Glomerular endothelial cell (primary cell): ENCODE data around the gene BAIAP2L2. TPM values are rescaled to one million over a fixed set of nuclear protein-coding genes. Genes with fewer than 3 reads are reported as not detected.
A peak's percentile ranks its signal among the peaks of the same experiment; 100 is the strongest.

Experiments used
- DNase-seq: peaks from one replicate; pipeline ENCODE4 v3.0.0-alpha.2; 2011; ENCODE audit warnings: low read depth, low spot score; ENCODE audit errors: extremely low read depth
- total RNA-seq: library from RNA; depleted of rRNA; stranded (reverse); fragments of >200 nt; gene quantifications from 2 replicates; pipeline ENCODE4 v1.2.3, GENCODE V29; 2015

Gene BAIAP2L2
- total RNA-seq, 1 donor from 2014 or later = 0.93 TPM

DNA sequence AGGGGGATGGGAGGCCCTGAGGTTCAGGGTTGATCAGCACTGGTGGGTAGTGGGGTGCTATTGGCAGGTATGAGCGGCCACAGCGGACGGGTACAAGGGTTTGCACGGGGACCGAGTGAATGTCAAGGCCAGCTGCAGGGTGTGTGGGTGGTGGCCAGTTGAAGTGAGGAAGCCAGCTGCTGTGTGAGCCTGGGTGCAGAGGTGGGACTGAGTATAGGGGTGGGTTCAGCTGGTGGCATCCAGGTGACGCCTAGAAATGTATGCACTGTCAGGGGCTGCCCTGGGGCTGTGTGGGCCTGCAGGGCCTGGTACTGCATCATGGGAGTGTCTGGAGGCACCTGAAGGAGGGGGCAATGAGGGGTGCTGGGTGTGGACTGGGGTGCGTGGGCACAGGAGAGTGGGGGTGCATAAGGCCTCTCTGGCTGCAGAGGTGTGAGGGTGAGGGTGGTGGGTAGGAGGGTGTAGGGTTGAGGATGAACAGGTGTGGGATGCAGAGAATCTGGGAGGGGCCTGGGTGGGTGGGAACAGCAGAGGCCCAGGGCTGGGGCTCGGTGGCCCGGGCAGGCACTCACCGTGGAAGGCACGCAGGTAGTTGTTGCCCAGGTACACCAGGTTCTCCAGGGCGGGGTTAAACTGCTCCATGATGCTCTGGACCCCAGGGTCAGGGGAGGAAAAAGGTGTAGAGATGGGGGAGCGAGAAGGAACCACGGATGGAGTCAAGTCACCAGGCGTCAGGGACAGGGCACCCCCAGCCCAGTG, 1.7 kb downstream of the BAIAP2L2 start:
- no peak for DNase-seq

GRCh38 chr22:38107692-38108515, 2.6 kb downstream of the BAIAP2L2 start:
- DNase-seq = no peak

DNA sequence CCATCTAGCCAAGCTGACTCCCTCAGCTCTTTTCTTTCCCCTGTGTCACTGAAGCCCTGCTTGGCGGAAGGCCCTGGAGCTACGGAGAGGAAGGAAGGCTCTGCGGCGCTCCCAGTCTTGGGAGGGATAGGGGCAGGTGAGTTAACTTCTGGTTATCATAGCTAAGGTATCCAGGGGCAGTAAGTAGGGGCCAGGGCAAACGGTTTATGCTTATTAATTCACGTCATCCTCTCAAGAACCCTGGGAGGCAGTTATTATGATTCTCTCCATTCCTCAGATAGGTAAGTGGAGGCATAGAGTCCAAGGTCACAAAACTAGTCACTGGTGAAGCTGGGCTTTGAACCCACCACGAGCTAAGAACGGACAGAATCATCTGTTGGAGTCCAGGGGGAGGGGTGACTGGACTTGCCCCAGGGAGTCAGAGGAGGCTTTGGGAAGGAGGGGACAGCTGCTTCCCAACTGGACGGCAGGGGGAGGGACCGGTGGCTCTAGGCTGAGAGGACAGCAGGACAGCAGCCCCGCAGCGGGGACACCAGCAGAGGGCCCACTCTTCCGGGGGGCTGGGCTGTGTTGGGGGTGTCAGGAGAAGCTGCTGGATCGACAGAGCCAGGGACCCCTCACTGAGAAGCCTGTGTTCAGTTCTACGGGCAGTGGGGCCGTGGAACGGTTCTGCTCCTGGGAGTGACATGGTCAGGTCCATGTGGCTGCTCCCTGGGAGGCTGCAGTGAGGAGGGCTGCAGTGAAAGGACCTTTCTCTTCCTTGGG, 3.5 kb downstream of the BAIAP2L2 start:
- DNase-seq = no peak

DNA sequence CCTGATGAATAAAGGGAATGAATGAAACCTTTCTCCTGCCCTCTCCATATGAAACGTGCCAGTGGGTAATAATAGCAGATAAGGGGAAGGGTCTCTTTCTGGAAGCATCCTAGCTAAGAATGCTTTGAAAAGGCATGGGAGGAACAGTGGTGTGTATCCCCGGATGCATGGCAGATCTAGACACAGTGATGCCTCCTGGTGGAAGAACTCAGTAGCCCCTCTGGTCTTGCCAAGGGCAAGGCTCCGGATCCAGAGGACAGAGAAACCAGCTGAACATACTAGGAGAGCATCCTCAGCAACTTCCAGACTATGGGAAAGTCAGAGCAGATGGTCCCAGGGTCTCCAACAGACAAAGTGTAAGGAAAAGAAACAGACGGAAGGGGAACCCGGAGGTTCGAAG, 6.4 kb downstream of the BAIAP2L2 start:
- DNase-seq = no peak

DNA sequence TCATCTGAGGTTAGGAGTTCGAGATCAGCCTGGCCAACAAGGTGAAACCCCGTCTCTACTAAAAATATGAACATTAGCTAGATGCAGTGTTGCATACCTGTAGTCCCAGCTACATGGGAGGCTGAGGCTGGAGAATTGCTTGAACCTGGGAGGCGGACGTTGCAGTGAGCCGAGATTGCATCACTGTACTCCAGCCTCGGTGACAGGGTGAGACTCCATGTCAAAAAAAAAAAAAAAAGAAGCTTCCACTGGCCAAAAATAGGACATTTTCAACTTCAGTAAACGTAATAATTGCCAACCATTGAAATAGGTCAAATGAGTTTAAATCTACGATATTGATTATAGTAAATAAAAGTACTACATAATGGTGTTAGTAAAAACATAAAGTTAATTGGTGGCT, 6.8 kb downstream of the BAIAP2L2 start:
- no peak for DNase-seq

- peak; percentile 37 for DNase-seq
Measured at GRCh38 chr22:38098410-38099249, 11.9 kb downstream of the BAIAP2L2 start.

GRCh38 chr22:38097557-38098409, 12.7 kb downstream of the BAIAP2L2 start:
- DNase-seq = no peak

DNA sequence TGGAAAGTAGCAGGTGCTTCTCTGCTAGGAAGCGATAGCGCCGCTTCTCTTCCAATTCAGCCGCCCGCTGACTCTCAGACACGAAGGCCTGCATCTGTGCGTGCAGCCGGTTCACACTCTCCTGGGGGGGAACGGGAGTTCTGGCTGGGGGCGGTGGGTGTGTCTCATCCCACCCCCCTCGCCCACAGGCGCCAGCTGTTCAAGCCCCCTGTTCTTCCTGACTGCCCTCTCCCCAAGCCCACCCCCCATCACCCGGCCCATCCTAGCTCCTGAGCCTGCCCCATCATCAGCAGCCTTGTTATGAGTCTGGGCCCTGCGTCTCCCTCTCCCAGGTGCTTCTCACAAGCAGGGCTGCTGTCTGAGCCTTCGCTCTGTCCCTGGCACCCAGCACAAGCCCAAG, 13.4 kb downstream of the BAIAP2L2 start:
- DNase-seq = no peak

GRCh38 chr22:38089474-38089851, 21.0 kb downstream of the BAIAP2L2 start:
- DNase-seq = no peak

GRCh38 chr22:38088629-38089473, 21.6 kb downstream of the BAIAP2L2 start:
- DNase-seq = no peak

- no peak for DNase-seq
Measured at GRCh38 chr22:38087855-38088254, 22.6 kb downstream of the BAIAP2L2 start.

GRCh38 chr22:38086942-38087341, 23.5 kb downstream of the BAIAP2L2 start:
- DNase-seq = no peak

- no peak for DNase-seq
Measured at GRCh38 chr22:38086001-38086845, 24.3 kb downstream of the BAIAP2L2 start.

DNA sequence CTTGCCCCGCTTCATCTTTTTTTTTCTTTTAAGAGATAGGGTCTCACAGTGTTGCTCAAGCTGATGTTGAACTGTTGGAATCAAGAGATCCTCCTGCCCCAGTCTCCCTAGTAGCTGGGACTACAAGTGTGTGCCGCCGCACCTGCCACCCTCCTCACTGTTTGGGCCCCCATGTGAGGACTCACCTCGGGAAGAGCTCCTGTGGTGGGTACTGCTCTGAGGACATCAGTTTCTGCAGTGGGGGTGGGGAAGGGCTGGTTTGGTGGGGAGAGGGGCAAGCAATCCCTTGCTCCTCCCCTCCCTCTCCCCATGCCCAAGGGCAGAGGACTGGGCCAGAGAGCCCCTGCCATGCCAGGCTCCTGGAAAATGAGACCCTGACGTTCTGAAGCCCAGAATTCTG, 25.0 kb downstream of the BAIAP2L2 start:
- no peak for DNase-seq

DNA sequence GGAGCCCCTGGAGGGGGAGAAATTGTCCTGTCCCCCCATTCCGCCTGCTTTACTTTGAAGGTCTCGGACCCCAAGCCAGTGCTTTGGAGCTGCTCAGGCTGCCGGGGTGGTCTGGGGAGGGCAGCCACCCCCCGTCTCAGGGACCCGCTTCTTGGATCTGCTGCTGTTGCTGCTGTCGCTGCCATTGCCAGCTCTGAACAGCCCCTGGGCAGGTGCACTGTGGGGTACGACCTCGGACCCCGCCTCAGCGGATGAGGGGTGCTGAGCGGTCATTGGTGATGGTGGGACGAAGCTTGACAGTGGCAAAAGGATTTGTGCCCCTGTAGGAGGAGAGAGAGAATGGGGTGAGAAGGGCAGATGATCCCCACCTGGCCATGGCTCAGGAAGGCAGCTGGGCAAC, 25.4 kb downstream of the BAIAP2L2 start:
- no peak for DNase-seq

GRCh38 chr22:38083931-38084631, 26.4 kb downstream of the BAIAP2L2 start, which contains the start of gene SLC16A8:
Gene SLC16A8, minus strand, starts transcription at chr22:38084184. Its CDS starts 1,311 bp downstream, at chr22:38082873.
- DNase-seq = no peak
